ENCODE data around the gene ARHGAP21. TPM values are rescaled to one million over a fixed set of nuclear protein-coding genes. Genes with fewer than 3 reads are reported as not detected.

ARHGAP21 gene
- total RNA-seq, 3 donors from 2014 or later (not counting 1 experiment from before 2014, with no cell fraction given) = 30.9 to 45.8 (median 34.7) TPM

- 43% methylated on average over 6 of the region's 6 CpGs for WGBS (ENCODE audit: insufficient coverage)
- Mint-ChIP-seq H3K9me3 (no peaks in the 10 kb centered on the region), H3K4me1 (no peaks in the 10 kb centered on the region), H3K4me3 (no peak overlapping the region), H3K27ac (no peak overlapping the region), H3K36me3 (no peaks in the 10 kb centered on the region), H3K27me3 (ENCODE audit: low read depth in 2 of 2) (no peaks in the 10 kb centered on the region)
- Histone ChIP-seq H3K9me3 (ENCODE audit: control insufficient read depth, insufficient read depth, low read length) (no peaks in the 10 kb centered on the region), H3K27ac (ENCODE audit: low read length) (no peak overlapping the region), H3K27me3 (ENCODE audit: control insufficient read depth, insufficient read depth, low read length) (no peaks in the 10 kb centered on the region), H3K4me1 (ENCODE audit: control insufficient read depth, insufficient read depth, low read length) (no peaks in the 10 kb centered on the region), H3K4me3 (ENCODE audit: low read length) (no peak overlapping the region), H3K36me3 (ENCODE audit: control insufficient read depth, insufficient read depth, low read length) (no peaks in the 10 kb centered on the region)
- peak in 1 of 2 donors; percentile 76 for DNase-seq
- peak; percentile 77 to 88 (median 78) for ATAC-seq
- intact Hi-C loops (cut with micrococcal nuclease) = loop anchor here (1.0 kb wide), 3 partner anchors 309 to 438 kb away; partner anchors contain the start of gene PRTFDC1
- TF ChIP-seq, protein P1, sequence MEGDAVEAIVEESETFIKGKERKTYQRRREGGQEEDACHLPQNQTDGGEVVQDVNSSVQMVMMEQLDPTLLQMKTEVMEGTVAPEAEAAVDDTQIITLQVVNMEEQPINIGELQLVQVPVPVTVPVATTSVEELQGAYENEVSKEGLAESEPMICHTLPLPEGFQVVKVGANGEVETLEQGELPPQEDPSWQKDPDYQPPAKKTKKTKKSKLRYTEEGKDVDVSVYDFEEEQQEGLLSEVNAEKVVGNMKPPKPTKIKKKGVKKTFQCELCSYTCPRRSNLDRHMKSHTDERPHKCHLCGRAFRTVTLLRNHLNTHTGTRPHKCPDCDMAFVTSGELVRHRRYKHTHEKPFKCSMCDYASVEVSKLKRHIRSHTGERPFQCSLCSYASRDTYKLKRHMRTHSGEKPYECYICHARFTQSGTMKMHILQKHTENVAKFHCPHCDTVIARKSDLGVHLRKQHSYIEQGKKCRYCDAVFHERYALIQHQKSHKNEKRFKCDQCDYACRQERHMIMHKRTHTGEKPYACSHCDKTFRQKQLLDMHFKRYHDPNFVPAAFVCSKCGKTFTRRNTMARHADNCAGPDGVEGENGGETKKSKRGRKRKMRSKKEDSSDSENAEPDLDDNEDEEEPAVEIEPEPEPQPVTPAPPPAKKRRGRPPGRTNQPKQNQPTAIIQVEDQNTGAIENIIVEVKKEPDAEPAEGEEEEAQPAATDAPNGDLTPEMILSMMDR (IDR thresholded peaks at IDR 0.05) = peak; percentile 87
Measured at GRCh38 chr10:24642921-24643678, 80.6 kb downstream of the ARHGAP21 start.

- intact Hi-C loops (cut with micrococcal nuclease) = no loop called here
- no peaks in the 10 kb centered on the region for H3K9me3 ChIP-seq (ENCODE audit: control insufficient read depth, insufficient read depth, low read length)
- H3K4me3 Mint-ChIP-seq = no peak overlapping the region
- no peaks in the 10 kb centered on the region for H3K9me3 Mint-ChIP-seq
- no peaks in the 10 kb centered on the region for H3K36me3 Mint-ChIP-seq
- no peak overlapping the region for H3K27ac Mint-ChIP-seq
- WGBS (ENCODE audit: insufficient coverage) = no CpG with 5 or more reads among the region's 1 CpG
- DNase-seq = no peak
- no peaks in the 10 kb centered on the region for H3K36me3 ChIP-seq (ENCODE audit: control insufficient read depth, insufficient read depth, low read length)
- no peak overlapping the region for H3K4me3 ChIP-seq (ENCODE audit: low read length)
- TF ChIP-seq, protein P1 (IDR thresholded peaks at IDR 0.05) = no peak
- no peaks in the 10 kb centered on the region for H3K27me3 ChIP-seq (ENCODE audit: control insufficient read depth, insufficient read depth, low read length)
- no peak for ATAC-seq
- H3K27ac ChIP-seq (ENCODE audit: low read length) = no peak overlapping the region
- no peaks in the 10 kb centered on the region for H3K27me3 Mint-ChIP-seq (ENCODE audit: low read depth in 2 of 2)
- no peaks in the 10 kb centered on the region for H3K4me1 ChIP-seq (ENCODE audit: control insufficient read depth, insufficient read depth, low read length)
- H3K4me1 Mint-ChIP-seq = no peaks in the 10 kb centered on the region
Measured at GRCh38 chr10:24639124-24639523, 84.6 kb downstream of the ARHGAP21 start.

DNA sequence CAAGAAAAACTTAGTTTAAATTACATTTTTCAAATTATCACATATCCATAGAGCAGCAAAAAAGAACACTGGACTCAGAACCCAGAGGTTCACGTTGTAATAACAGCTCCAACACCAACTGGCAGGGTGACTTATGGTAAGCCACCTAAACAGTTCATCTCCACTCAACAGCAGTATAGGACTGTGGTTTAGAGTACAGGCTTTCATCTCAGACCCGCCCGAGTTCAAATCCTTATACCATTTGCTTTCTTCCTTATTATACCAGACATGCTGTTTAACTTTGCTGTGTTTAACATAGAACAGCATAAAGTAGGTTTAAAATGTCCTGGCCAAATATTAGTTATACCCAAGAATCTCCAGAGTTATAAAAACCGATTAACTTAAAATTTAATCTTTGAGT is 97.9 kb downstream of the ARHGAP21 start:
- WGBS (ENCODE audit: insufficient coverage) = 100% methylated on average over 4 of the region's 4 CpGs
- no peaks in the 10 kb centered on the region for H3K27me3 Mint-ChIP-seq (ENCODE audit: low read depth in 2 of 2)
- H3K4me1 Mint-ChIP-seq = peaks cover 9 to 12% of the 10 kb centered on the region in 2 donors
- TF ChIP-seq, protein P1 (IDR thresholded peaks at IDR 0.05) = no peak
- no peaks in the 10 kb centered on the region for H3K36me3 Mint-ChIP-seq
- Histone ChIP-seq H3K4me1 (ENCODE audit: control insufficient read depth, insufficient read depth, low read length) (peaks cover 2% of the 10 kb centered on the region), H3K9me3 (ENCODE audit: control insufficient read depth, insufficient read depth, low read length) (no peaks in the 10 kb centered on the region), H3K27me3 (ENCODE audit: control insufficient read depth, insufficient read depth, low read length) (no peaks in the 10 kb centered on the region), H3K4me3 (ENCODE audit: low read length) (no peak overlapping the region), H3K36me3 (ENCODE audit: control insufficient read depth, insufficient read depth, low read length) (no peaks in the 10 kb centered on the region), H3K27ac (ENCODE audit: low read length) (no peak overlapping the region)
- no peak for DNase-seq
- no peaks in the 10 kb centered on the region for H3K9me3 Mint-ChIP-seq
- H3K4me3 Mint-ChIP-seq = no peak overlapping the region
- no peak for ATAC-seq
- H3K27ac Mint-ChIP-seq = no peak overlapping the region
- intact Hi-C loops (cut with micrococcal nuclease) = no loop called here

All from natural killer cell (primary cell).